Sigmoid colon (tissue), 3 donors: ENCODE data around the gene INPP5D.

Source experiments
- POLR2A ChIP-seq, 2 donors: fragments of 450-650 bp; IDR thresholded peaks; one replicate each; pipeline ENCODE4 v1.6.1; 2016; ENCODE audit warnings: antibody characterized with exemption in 2 of 2, mild to moderate bottlenecking in 2 of 2, moderate library complexity in 2 of 2
- TF ChIP-seq, protein P1 (sequence below), 4 experiments: fragments of 450-650 bp in 3 of 4; fragments of 200-600 bp in 1 of 4; IDR thresholded peaks; one replicate each; pipeline ENCODE4 v1.5.1; 2016 to 2019; ENCODE audit warnings: antibody characterized with exemption in 4 of 4, mild to moderate bottlenecking in 3 of 4, moderate library complexity in 2 of 4

DNA sequence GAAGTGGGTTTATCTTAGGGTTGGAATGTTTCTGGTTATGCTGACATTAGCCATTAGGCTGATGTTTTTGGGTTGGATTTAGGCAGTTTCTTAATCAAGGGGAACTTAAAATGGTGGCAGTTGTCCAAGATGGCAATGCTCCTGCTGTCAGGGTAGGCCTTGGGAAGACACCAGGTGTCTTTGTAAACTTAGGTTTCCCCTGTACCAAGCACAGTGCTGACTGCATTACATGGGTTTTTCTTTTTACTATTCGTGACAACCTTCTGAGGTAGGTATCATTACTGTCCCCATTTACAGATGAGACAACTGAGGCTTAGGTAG, 190.8 kb downstream of the INPP5D start:
- no peak for TF ChIP-seq POLR2A (IDR thresholded peaks at IDR 0.05)
- TF ChIP-seq, protein P1, sequence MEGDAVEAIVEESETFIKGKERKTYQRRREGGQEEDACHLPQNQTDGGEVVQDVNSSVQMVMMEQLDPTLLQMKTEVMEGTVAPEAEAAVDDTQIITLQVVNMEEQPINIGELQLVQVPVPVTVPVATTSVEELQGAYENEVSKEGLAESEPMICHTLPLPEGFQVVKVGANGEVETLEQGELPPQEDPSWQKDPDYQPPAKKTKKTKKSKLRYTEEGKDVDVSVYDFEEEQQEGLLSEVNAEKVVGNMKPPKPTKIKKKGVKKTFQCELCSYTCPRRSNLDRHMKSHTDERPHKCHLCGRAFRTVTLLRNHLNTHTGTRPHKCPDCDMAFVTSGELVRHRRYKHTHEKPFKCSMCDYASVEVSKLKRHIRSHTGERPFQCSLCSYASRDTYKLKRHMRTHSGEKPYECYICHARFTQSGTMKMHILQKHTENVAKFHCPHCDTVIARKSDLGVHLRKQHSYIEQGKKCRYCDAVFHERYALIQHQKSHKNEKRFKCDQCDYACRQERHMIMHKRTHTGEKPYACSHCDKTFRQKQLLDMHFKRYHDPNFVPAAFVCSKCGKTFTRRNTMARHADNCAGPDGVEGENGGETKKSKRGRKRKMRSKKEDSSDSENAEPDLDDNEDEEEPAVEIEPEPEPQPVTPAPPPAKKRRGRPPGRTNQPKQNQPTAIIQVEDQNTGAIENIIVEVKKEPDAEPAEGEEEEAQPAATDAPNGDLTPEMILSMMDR (IDR thresholded peaks at IDR 0.05) = no peak
